Measurements from ENCODE around the gene NKAP. TPM values are rescaled to one million over a fixed set of nuclear protein-coding genes. Genes with fewer than 3 reads are reported as not detected.
A peak's percentile ranks its signal among the peaks of the same experiment; 100 is the strongest.
"Not testable (repeated sequence)": the region's sequence is repeated elsewhere in the genome, so short reads cannot be mapped to it uniquely, and the experiment has no call there.

NKAP gene
- total and polyA plus RNA-seq, 2 experiments from 2014 or later = 4.8 to 10.4 TPM

- H3K9me2 ChIP-seq (ENCODE audit: insufficient read depth) = no peaks in the 10 kb centered on the region
- no peak overlapping the region for H2AFZ ChIP-seq
- H4K20me1 ChIP-seq (replicated peaks; ENCODE audit: insufficient read depth) = no peaks in the 10 kb centered on the region
- H3K4me3 ChIP-seq = 0 out of 2 replicates have a peak overlapping the region, but pooled peaks have one; percentile 23
- TF ChIP-seq, protein P1, sequence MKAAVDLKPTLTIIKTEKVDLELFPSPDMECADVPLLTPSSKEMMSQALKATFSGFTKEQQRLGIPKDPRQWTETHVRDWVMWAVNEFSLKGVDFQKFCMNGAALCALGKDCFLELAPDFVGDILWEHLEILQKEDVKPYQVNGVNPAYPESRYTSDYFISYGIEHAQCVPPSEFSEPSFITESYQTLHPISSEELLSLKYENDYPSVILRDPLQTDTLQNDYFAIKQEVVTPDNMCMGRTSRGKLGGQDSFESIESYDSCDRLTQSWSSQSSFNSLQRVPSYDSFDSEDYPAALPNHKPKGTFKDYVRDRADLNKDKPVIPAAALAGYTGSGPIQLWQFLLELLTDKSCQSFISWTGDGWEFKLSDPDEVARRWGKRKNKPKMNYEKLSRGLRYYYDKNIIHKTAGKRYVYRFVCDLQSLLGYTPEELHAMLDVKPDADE (IDR thresholded peaks at IDR 0.05) = no peak
- TF ChIP-seq, protein P2, sequence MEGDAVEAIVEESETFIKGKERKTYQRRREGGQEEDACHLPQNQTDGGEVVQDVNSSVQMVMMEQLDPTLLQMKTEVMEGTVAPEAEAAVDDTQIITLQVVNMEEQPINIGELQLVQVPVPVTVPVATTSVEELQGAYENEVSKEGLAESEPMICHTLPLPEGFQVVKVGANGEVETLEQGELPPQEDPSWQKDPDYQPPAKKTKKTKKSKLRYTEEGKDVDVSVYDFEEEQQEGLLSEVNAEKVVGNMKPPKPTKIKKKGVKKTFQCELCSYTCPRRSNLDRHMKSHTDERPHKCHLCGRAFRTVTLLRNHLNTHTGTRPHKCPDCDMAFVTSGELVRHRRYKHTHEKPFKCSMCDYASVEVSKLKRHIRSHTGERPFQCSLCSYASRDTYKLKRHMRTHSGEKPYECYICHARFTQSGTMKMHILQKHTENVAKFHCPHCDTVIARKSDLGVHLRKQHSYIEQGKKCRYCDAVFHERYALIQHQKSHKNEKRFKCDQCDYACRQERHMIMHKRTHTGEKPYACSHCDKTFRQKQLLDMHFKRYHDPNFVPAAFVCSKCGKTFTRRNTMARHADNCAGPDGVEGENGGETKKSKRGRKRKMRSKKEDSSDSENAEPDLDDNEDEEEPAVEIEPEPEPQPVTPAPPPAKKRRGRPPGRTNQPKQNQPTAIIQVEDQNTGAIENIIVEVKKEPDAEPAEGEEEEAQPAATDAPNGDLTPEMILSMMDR (conservative IDR thresholded peaks at IDR 0.05; ENCODE audit: low read depth in 2 of 2) = peak; percentile 69 to 71
- H3K27me3 ChIP-seq (ENCODE audit: insufficient read depth) = peaks cover 26% of the 10 kb centered on the region
- Mint-ChIP-seq H3K36me3 (ENCODE audit: low read depth) (no peaks in the 10 kb centered on the region), H3K9me3 (no peaks in the 10 kb centered on the region), H3K4me1 (no peaks in the 10 kb centered on the region), H3K4me3 (no peak overlapping the region), H3K27ac (no peak overlapping the region), H3K27me3 (ENCODE audit: insufficient read depth, low read depth, poor library complexity) (peaks cover 5% of the 10 kb centered on the region)
- ATAC-seq (peak; percentile 77), DNase-seq (ENCODE audit: low spot score) (peak; percentile 73)
- H3K79me2 ChIP-seq (replicated peaks; ENCODE audit: insufficient read depth) = no peaks in the 10 kb centered on the region
- peak overlapping the region; percentile 20; the same call in 1 of the 2 replicates for H3K4me2 ChIP-seq
- H3K36me3 ChIP-seq (ENCODE audit: insufficient read depth) = no peaks in the 10 kb centered on the region
- H3K4me1 ChIP-seq (ENCODE audit: insufficient read depth) = no peaks in the 10 kb centered on the region; the same call in 1 of the 2 replicates
- H3F3A ChIP-seq (replicated peaks; ENCODE audit: low read depth) = no peaks in the 10 kb centered on the region
- H3K27ac ChIP-seq (ENCODE audit: low read depth) = no peak overlapping the region
These were observed 37.9 kb upstream of the NKAP start for GRCh38 chrX:119981286-119982070.

DNA sequence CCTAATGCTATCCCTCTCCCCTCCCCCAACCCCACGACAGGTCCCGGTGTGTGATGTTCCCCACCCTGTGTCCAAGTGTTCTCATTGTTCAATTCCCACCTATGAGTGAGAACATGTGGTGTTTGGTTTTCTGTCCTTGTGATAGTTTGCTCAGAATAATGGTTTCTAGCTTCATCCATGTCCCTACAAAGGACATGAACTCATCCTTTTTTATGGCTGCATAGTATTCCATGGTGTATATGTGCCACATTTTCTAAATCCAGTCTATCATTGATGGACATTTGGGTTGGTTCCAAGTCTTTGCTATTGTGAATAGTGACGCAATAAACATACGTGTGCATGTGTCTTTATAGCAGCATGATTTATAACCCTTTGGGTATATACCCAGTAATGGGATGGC is 33.6 kb upstream of the NKAP start:
- not testable (repeated sequence) for H3K79me2 ChIP-seq (replicated peaks; ENCODE audit: insufficient read depth); H3K27ac Mint-ChIP-seq; H3K27ac ChIP-seq (ENCODE audit: low read depth); H3K36me3 Mint-ChIP-seq (ENCODE audit: low read depth); ATAC-seq; H3K4me3 ChIP-seq; H3K4me1 ChIP-seq (ENCODE audit: insufficient read depth); H3K9me2 ChIP-seq (ENCODE audit: insufficient read depth); DNase-seq (ENCODE audit: low spot score); H3K4me1 Mint-ChIP-seq; H3K9me3 Mint-ChIP-seq; H2AFZ ChIP-seq; H4K20me1 ChIP-seq (replicated peaks; ENCODE audit: insufficient read depth); H3K4me2 ChIP-seq; H3K27me3 ChIP-seq (ENCODE audit: insufficient read depth); H3K36me3 ChIP-seq (ENCODE audit: insufficient read depth); H3F3A ChIP-seq (replicated peaks; ENCODE audit: low read depth); H3K27me3 Mint-ChIP-seq (ENCODE audit: insufficient read depth, low read depth, poor library complexity); H3K4me3 Mint-ChIP-seq

GRCh38 chrX:119971184-119971583 is 27.6 kb upstream of the NKAP start:
- Mint-ChIP-seq H3K9me3 (no peaks in the 10 kb centered on the region), H3K4me3 (no peak overlapping the region), H3K4me1 (no peaks in the 10 kb centered on the region), H3K27me3 (ENCODE audit: insufficient read depth, low read depth, poor library complexity) (no peaks in the 10 kb centered on the region), H3K36me3 (ENCODE audit: low read depth) (no peaks in the 10 kb centered on the region), H3K27ac (no peak overlapping the region)
- no peaks in the 10 kb centered on the region for H3F3A ChIP-seq (replicated peaks; ENCODE audit: low read depth)
- no peak overlapping the region for H3K4me3 ChIP-seq
- ATAC-seq (no peak), DNase-seq (ENCODE audit: low spot score) (no peak)
- no peaks in the 10 kb centered on the region for H3K27me3 ChIP-seq (ENCODE audit: insufficient read depth)
- H3K4me1 ChIP-seq (ENCODE audit: insufficient read depth) = no peaks in the 10 kb centered on the region
- H3K79me2 ChIP-seq (replicated peaks; ENCODE audit: insufficient read depth) = no peaks in the 10 kb centered on the region
- no peak overlapping the region for H3K27ac ChIP-seq (ENCODE audit: low read depth)
- H3K9me2 ChIP-seq (ENCODE audit: insufficient read depth) = no peaks in the 10 kb centered on the region
- H2AFZ ChIP-seq = no peak overlapping the region
- no peaks in the 10 kb centered on the region for H4K20me1 ChIP-seq (replicated peaks; ENCODE audit: insufficient read depth)
- no peaks in the 10 kb centered on the region for H3K36me3 ChIP-seq (ENCODE audit: insufficient read depth)
- H3K4me2 ChIP-seq = no peak overlapping the region
- TF ChIP-seq CREB1 (CRISPR knock-in tag; IDR thresholded peaks at IDR 0.05; ENCODE audit: low read depth) (no peak), REST (IDR thresholded peaks at IDR 0.05; ENCODE audit: unreplicated experiment) (no peak), JUNB (IDR thresholded peaks at IDR 0.05; ENCODE audit: unreplicated experiment) (no peak)

All from GM23338 (cell line).